MM.1S (cell line): ENCODE data around the gene PCDHGB1.
"Not testable (repeated sequence)": the region's sequence is repeated elsewhere in the genome, so short reads cannot be mapped to it uniquely, and the experiment has no call there.

Experiments used
- DNase-seq: peaks from one replicate; pipeline ENCODE4 v3.0.0-alpha.2; 2015
- H2AFZ ChIP-seq: fragments of 300-600 bp; sonication (generic); 2 replicates; pipeline ENCODE4 v1.6.0; 2016; ENCODE audit warnings: antibody characterized with exemption, low read length
- H3F3A ChIP-seq: fragments of 300-600 bp; sonication (generic); 2 replicates; pipeline ENCODE4 v1.6.1; 2016; ENCODE audit warnings: mild to moderate bottlenecking, antibody characterized with exemption, low read length, moderate library complexity, mixed read lengths; ENCODE audit not compliant: insufficient read depth
- H3K27ac ChIP-seq: fragments of 300-600 bp; sonication (generic); 2 replicates; pipeline ENCODE4 v1.5.1; 2016; ENCODE audit warnings: mild to moderate bottlenecking, low read length
- H3K27me3 ChIP-seq: fragments of 300-600 bp; sonication (generic); replicated peaks from 2 replicates; pipeline ENCODE4 v1.6.0; 2016; ENCODE audit warnings: low read length; ENCODE audit not compliant: insufficient read depth
- H3K36me3 ChIP-seq: fragments of 300-600 bp; sonication (generic); replicated peaks from 2 replicates; pipeline ENCODE4 v1.6.1; 2016; ENCODE audit warnings: mild to moderate bottlenecking, low read length, mixed read lengths; ENCODE audit not compliant: insufficient read depth
- H3K4me1 ChIP-seq: fragments of 300-600 bp; sonication (generic); 2 replicates; pipeline ENCODE4 v1.6.1; 2016; ENCODE audit warnings: low read length, mixed read lengths
- H3K4me2 ChIP-seq: fragments of 300-600 bp; sonication (generic); 2 replicates; pipeline ENCODE4 v1.6.0; 2016; ENCODE audit warnings: low read depth, low read length
- H3K4me3 ChIP-seq: fragments of 300-600 bp; sonication (generic); 2 replicates; pipeline ENCODE4 v1.5.1; 2016; ENCODE audit warnings: low read length, mixed read lengths
- H3K79me2 ChIP-seq: fragments of 300-600 bp; sonication (generic); 2 replicates; pipeline ENCODE4 v1.6.1; 2016; ENCODE audit warnings: mixed run types, low read length, mixed read lengths
- H3K9ac ChIP-seq: fragments of 300-600 bp; sonication (generic); 2 replicates; pipeline ENCODE4 v1.6.1; 2016; ENCODE audit warnings: low read length, mixed read lengths
- H3K9me2 ChIP-seq: fragments of 300-600 bp; sonication (generic); replicated peaks from 2 replicates; pipeline ENCODE4 v1.6.1; 2016; ENCODE audit warnings: mild to moderate bottlenecking, low read length, mixed read lengths; ENCODE audit not compliant: insufficient read depth
- H3K9me3 ChIP-seq: fragments of 300-600 bp; sonication (generic); replicated peaks from 2 replicates; pipeline ENCODE4 v1.6.1; 2016; ENCODE audit warnings: mild to moderate bottlenecking, low read length, mixed read lengths; ENCODE audit not compliant: insufficient read depth
- H4K20me1 ChIP-seq: fragments of 300-600 bp; sonication (generic); 2 replicates; pipeline ENCODE4 v1.6.1; 2016; ENCODE audit warnings: mild to moderate bottlenecking, low read length, moderate library complexity, mixed read lengths; ENCODE audit not compliant: insufficient read depth
- EZH2 ChIP-seq: fragments of 300-600 bp; sonication (generic); optimal IDR thresholded peaks from 2 replicates; pipeline ENCODE3; 2017; ENCODE audit warnings: low read depth, mild to moderate bottlenecking, antibody characterized with exemption, low read length, mixed read lengths
- EZH2phosphoT487 ChIP-seq: fragments of 300-600 bp; sonication (generic); IDR thresholded peaks from 2 replicates; pipeline ENCODE4 v1.6.1; 2018; ENCODE audit warnings: antibody characterized with exemption, low read length
- TF ChIP-seq, protein P1 (sequence below): fragments of 300-600 bp; sonication (generic); IDR thresholded peaks from 2 replicates; pipeline ENCODE4 v1.5.1; 2016; ENCODE audit warnings: antibody characterized with exemption, low read length, mixed read lengths

Gene PCDHGB1

DNA sequence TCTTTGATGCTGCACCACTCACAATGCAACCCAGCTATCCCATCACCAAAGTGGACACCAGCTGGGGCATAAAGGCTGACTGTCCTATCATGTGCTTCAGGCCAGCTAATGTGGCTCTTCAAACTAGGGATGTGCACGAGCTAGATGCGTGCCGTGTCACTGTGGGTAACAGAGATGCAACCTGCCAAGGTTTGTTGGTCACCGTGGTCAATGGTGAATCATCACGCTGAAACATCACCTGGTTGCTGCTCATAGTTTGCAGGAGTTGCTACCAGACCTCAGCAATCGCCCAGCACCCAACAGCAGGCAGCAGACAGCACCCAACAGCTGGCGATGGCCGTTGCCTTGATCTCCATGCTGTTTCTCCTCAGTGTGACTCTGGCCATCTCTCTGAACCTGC, 21.7 kb upstream of the PCDHGB1 start:
- Histone ChIP-seq H3K79me2 (no peaks in the 10 kb centered on the region), H3K9me3 (no peaks in the 10 kb centered on the region)
- TF ChIP-seq, protein P1, sequence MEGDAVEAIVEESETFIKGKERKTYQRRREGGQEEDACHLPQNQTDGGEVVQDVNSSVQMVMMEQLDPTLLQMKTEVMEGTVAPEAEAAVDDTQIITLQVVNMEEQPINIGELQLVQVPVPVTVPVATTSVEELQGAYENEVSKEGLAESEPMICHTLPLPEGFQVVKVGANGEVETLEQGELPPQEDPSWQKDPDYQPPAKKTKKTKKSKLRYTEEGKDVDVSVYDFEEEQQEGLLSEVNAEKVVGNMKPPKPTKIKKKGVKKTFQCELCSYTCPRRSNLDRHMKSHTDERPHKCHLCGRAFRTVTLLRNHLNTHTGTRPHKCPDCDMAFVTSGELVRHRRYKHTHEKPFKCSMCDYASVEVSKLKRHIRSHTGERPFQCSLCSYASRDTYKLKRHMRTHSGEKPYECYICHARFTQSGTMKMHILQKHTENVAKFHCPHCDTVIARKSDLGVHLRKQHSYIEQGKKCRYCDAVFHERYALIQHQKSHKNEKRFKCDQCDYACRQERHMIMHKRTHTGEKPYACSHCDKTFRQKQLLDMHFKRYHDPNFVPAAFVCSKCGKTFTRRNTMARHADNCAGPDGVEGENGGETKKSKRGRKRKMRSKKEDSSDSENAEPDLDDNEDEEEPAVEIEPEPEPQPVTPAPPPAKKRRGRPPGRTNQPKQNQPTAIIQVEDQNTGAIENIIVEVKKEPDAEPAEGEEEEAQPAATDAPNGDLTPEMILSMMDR = no peak
- TF ChIP-seq EZH2phosphoT487 = no peak
- no peak for TF ChIP-seq EZH2

DNA sequence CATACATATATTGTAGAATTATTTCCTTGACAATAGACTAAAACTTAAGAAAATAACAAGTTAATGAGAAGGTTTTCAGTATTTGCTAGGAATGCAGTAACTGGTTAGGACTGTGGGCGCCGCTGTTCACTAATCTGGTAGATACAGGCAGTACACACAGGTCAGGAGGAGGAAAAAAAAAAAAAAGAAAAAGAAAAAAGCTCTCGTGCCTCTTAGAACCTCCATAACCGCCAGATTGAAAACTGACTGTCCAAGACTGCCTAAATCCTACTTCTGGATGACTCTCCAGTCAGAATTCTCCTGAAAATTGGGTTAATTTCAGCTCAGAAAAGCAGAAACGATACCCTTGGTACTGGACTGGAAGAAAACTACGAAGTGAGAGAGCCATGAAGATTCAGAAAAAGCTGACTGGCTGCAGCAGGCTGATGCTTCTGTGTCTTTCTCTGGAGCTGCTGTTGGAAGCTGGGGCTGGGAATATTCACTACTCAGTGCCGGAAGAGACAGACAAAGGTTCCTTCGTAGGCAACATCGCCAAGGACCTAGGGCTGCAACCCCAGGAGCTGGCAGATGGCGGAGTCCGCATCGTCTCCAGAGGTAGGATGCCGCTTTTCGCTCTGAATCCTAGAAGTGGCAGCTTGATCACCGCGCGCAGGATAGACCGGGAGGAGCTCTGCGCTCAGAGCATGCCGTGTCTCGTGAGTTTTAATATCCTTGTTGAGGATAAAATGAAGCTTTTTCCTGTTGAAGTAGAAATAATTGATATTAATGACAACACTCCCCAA, 19.4 kb upstream of the PCDHGB1 start, which contains the start of gene PCDHGA1:
Gene PCDHGA1 (plus strand): TSS at position 216 of the 782 bp plus-strand sequence.
- H3K79me2 ChIP-seq = no peaks in the 10 kb centered on the region
- H3K4me1 ChIP-seq = no peaks in the 10 kb centered on the region
- no peaks in the 10 kb centered on the region for H3K9me2 ChIP-seq
- H3K4me3 ChIP-seq = peak within 1 kb of the TSS; percentile 59
- H3K27ac ChIP-seq = no peak within 1 kb of the TSS
- peak within 1 kb of the TSS; percentile 73 for H2AFZ ChIP-seq
- H3K9ac ChIP-seq = peak within 1 kb of the TSS; percentile 34; the same call in 1 of the 2 replicates
- H3K36me3 ChIP-seq = no peaks in the 10 kb centered on the region
- no peaks in the 10 kb centered on the region for H4K20me1 ChIP-seq
- peak within 1 kb of the TSS; percentile 75 for H3K4me2 ChIP-seq
- peak; percentile 70 for DNase-seq
- no peaks in the 10 kb centered on the region for H3K9me3 ChIP-seq
- no peaks in the 10 kb centered on the region for H3F3A ChIP-seq
- 0 out of 2 replicates have a peak, but pooled peaks cover 6% of the 10 kb centered on the region for H3K27me3 ChIP-seq
- no peak for TF ChIP-seq EZH2phosphoT487
- TF ChIP-seq, protein P1 = peak; percentile 74

More for the DNA sequence above, 21.7 kb upstream of the PCDHGB1 start:
- Histone ChIP-seq H3F3A (no peaks in the 10 kb centered on the region), H3K4me3 (no peak overlapping the region), H4K20me1 (no peaks in the 10 kb centered on the region), H3K9me2 (no peaks in the 10 kb centered on the region), H3K27me3 (no peaks in the 10 kb centered on the region), H3K9ac (no peak overlapping the region), H3K4me1 (no peaks in the 10 kb centered on the region), H3K27ac (no peak overlapping the region), H2AFZ (no peak overlapping the region), H3K36me3 (no peaks in the 10 kb centered on the region), H3K4me2 (no peak overlapping the region)
- no peak for DNase-seq

GRCh38 chr5:141332571-141332970, 17.3 kb upstream of the PCDHGB1 start:
- not testable (repeated sequence) for H3K4me2 ChIP-seq, H3F3A ChIP-seq, DNase-seq, H3K79me2 ChIP-seq, H3K9ac ChIP-seq, H3K9me2 ChIP-seq, H3K9me3 ChIP-seq, H2AFZ ChIP-seq, H3K4me3 ChIP-seq, H3K27me3 ChIP-seq, H4K20me1 ChIP-seq, H3K4me1 ChIP-seq, H3K27ac ChIP-seq, H3K36me3 ChIP-seq
